ENCODE results near the gene EPS8L2. TPM values are rescaled to one million over a fixed set of nuclear protein-coding genes. Genes with fewer than 3 reads are reported as not detected.
A peak's percentile ranks its signal among the peaks of the same experiment; 100 is the strongest.

Gene EPS8L2
- total and polyA plus RNA-seq, 9 of the 15 experiments (the other 6 are each of a cell fraction or from before 2014, with no cell fraction given) = 0.75 to 17.0 (median 3.7) TPM

DNA sequence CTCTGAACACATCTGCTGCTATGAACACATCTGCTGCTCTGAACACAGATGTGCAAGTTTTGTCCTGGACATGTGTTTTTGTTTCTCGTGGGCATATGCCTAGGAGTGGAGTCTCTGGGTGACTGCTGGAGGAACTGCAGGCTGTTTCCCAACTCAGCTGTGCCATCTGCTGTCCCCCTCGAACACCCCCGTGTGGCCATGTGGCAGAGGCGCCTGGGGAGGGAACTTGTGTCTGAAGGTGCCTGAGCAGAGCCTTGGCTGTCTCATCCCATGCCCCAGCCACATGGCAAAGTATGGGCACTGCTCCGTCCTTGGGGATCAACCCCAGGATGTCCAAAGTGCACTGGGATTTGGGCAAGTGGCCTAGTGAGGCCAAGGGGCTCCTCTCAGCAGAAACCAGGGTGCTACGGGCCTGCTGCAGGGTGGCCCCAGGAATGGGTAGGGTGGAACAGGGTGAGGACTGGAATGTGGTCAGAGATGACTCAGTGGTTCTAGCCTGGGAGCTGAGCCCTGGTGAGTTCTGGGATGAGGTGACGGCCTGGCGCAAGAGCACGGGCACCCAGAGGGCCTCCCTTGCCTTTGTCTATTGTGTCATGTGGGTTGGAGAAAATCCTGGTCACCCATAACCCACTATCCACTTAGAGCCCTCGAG lies 56.5 kb downstream of the EPS8L2 start (continued):
- TF ChIP-seq POLR2G (IDR thresholded peaks at IDR 0.05; ENCODE audit: low read depth, low read length) = peak; percentile 63
- TF ChIP-seq, protein P1, sequence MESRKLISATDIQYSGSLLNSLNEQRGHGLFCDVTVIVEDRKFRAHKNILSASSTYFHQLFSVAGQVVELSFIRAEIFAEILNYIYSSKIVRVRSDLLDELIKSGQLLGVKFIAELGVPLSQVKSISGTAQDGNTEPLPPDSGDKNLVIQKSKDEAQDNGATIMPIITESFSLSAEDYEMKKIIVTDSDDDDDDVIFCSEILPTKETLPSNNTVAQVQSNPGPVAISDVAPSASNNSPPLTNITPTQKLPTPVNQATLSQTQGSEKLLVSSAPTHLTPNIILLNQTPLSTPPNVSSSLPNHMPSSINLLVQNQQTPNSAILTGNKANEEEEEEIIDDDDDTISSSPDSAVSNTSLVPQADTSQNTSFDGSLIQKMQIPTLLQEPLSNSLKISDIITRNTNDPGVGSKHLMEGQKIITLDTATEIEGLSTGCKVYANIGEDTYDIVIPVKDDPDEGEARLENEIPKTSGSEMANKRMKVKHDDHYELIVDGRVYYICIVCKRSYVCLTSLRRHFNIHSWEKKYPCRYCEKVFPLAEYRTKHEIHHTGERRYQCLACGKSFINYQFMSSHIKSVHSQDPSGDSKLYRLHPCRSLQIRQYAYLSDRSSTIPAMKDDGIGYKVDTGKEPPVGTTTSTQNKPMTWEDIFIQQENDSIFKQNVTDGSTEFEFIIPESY (CRISPR knock-in tag; IDR thresholded peaks at IDR 0.05) = peak; percentile 30; the same call in 1 of the 2 replicates
- no peak for TF ChIP-seq HLTF (IDR thresholded peaks at IDR 0.05)
- TF ChIP-seq, protein P2, sequence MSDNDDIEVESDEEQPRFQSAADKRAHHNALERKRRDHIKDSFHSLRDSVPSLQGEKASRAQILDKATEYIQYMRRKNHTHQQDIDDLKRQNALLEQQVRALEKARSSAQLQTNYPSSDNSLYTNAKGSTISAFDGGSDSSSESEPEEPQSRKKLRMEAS (CRISPR knock-in tag; IDR thresholded peaks at IDR 0.05) = peak; percentile 73
- TF ChIP-seq NR2C2 (CRISPR knock-in tag; IDR thresholded peaks at IDR 0.05) = 0 out of 2 replicates have a peak, but pooled peaks have one; percentile 39
- no peak for TF ChIP-seq NR2C2 (tag; IDR thresholded peaks at IDR 0.05)
- TF ChIP-seq NUFIP1 (IDR thresholded peaks at IDR 0.05; ENCODE audit: partially characterized antibody) = no peak

DNA sequence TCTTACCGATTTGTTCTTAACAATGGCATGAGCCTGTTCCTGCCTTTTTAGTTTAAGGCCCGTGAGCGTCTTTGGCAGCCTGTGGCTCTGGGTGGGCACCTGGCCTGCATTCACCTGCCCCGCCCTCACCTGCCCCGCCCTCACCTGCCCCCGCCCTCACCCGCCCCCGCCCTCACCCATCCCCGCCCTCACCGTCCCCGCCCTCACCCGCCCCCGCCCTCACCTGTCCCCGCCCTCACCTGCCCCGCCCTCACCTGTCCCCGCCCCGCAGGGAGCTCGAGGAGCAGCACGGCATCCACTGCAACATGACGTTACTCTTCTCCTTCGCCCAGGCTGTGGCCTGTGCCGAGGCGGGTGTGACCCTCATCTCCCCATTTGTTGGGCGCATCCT lies 57.0 kb downstream of the EPS8L2 start:
- FAIRE-seq (no peak), DNase-seq (ENCODE audit: extremely low read depth in 1 of 4, low spot score in 3 of 4) (peak; percentile 54 to 73 (median 68)), ATAC-seq (peak; percentile 28)
- Histone ChIP-seq H4K20me1 (replicated peaks; ENCODE audit: control insufficient read depth, insufficient read depth, low read length) (peaks cover 36% of the 10 kb centered on the region), H3K27ac (ENCODE audit: extremely low read depth, low read depth, low read length) (0 out of 3 replicates have a peak overlapping the region, but pooled peaks have one; percentile 40), H3K27me3 (ENCODE audit: control insufficient read depth in 2 of 2, insufficient read depth in 2 of 2, low read length in 2 of 2) (no peaks in the 10 kb centered on the region), H2AFZ (ENCODE audit: low read depth, low read length) (no peak overlapping the region), H3K4me2 (ENCODE audit: insufficient read depth, low read length) (no peak overlapping the region), H3K4me1 (replicated peaks in 1 of 2; ENCODE audit: control insufficient read depth in 2 of 2, insufficient read depth in 2 of 2, low read length in 2 of 2) (peaks cover 8 to 35% of the 10 kb centered on the region in 2 experiments; a peak in 4 of 5 replicates), H3K9me1 (ENCODE audit: control insufficient read depth, insufficient read depth, low read length) (peaks cover 6% of the 10 kb centered on the region), H3K9ac (ENCODE audit: insufficient read depth in 1 of 2, low read depth in 2 of 2, low read length in 2 of 2) (no peak overlapping the region), H3K4me3 (no peak overlapping the region), H3K36me3 (ENCODE audit: control insufficient read depth, insufficient read depth, low read length) (peaks cover 94% of the 10 kb centered on the region), H3K79me2 (ENCODE audit: control insufficient read depth, insufficient read depth, low read length) (peaks cover 3% of the 10 kb centered on the region; the same call in 1 of the 3 replicates), H3K9me3 (replicated peaks; ENCODE audit: control insufficient read depth, insufficient read depth, low read depth, low read length) (no peaks in the 10 kb centered on the region)
- ChIA-PET CTCF (ENCODE audit: low intra/inter-chr PET ratio) (no interaction called here), POLR2A (interaction anchor here (0.7 to 10.4 kb wide), 12 partner anchors 8 to 214 kb away, joined by 3 to 88 read pairs (median 4); partner anchors contain the start of genes DEAF1, TALDO1 and TMEM80)
- in situ Hi-C loops (cut with MboI) = no loop called here
- no TSS peak for BruUV-seq (replicated peaks)
- 67% methylated on average over 7 of the region's 24 CpGs for WGBS (ENCODE audit: insufficient coverage, low coverage, missing lambda C conversion rate)
- intact Hi-C loops (cut with micrococcal nuclease) = no loop called here
- TF ChIP-seq, protein P3, sequence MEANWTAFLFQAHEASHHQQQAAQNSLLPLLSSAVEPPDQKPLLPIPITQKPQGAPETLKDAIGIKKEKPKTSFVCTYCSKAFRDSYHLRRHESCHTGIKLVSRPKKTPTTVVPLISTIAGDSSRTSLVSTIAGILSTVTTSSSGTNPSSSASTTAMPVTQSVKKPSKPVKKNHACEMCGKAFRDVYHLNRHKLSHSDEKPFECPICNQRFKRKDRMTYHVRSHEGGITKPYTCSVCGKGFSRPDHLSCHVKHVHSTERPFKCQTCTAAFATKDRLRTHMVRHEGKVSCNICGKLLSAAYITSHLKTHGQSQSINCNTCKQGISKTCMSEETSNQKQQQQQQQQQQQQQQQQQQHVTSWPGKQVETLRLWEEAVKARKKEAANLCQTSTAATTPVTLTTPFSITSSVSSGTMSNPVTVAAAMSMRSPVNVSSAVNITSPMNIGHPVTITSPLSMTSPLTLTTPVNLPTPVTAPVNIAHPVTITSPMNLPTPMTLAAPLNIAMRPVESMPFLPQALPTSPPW (CRISPR knock-in tag; IDR thresholded peaks at IDR 0.05) = peak; percentile 90
- TF ChIP-seq HNRNPL (IDR thresholded peaks at IDR 0.05; ENCODE audit: low read depth, low read length) = 0 out of 2 replicates have a peak, but pooled peaks have one; percentile 16
